Spleen (tissue), 11 donors: Measurements from ENCODE around the gene CES3. TPM values are rescaled to one million over a fixed set of nuclear protein-coding genes. Genes with fewer than 3 reads are reported as not detected.

Experiments used
- DNase-seq: peaks from one replicate; pipeline ENCODE4 v3.0.0-alpha.2; 2020
- H3K27ac ChIP-seq, 8 donors: fragments of 200-600 bp; sonication (generic) in 7 of 8; 1 replicate in 4 of 8; 2 replicates in 4 of 8; pipeline versions ENCODE4 v1.5.0 to v1.8.0; 2016 to 2021; ENCODE audit warnings: inconsistent platforms in 4 of 8, mild to moderate bottlenecking in 4 of 8, moderate library complexity in 1 of 8
- H3K27me3 ChIP-seq, 7 donors: fragments of 200-600 bp; sonication (generic) in 6 of 7; replicated peaks in 1 of 7; 1 replicate in 4 of 7; 2 replicates in 3 of 7; pipeline versions ENCODE4 v1.5.0 to v1.8.0; 2016 to 2021; ENCODE audit warnings: inconsistent platforms in 3 of 7, mild to moderate bottlenecking in 1 of 7
- H3K36me3 ChIP-seq, 6 donors: fragments of 200-600 bp; sonication (generic) in 5 of 6; 1 replicate in 4 of 6; 2 replicates in 2 of 6; pipeline versions ENCODE4 v1.5.0 to v1.8.0; 2016 to 2021; ENCODE audit warnings: inconsistent platforms in 2 of 6
- H3K4me1 ChIP-seq, 6 donors: fragments of 200-600 bp; sonication (generic) in 5 of 6; 1 replicate in 3 of 6; 2 replicates in 3 of 6; pipeline versions ENCODE4 v1.5.0 to v1.8.0; 2016 to 2021; ENCODE audit warnings: inconsistent platforms in 3 of 6
- H3K4me3 ChIP-seq, 8 donors: fragments of 200-600 bp; sonication (generic) in 7 of 8; 1 replicate in 4 of 8; 2 replicates in 4 of 8; pipeline versions ENCODE4 v1.5.0 to v1.8.0; 2016 to 2021; ENCODE audit warnings: inconsistent platforms in 4 of 8, mild to moderate bottlenecking in 4 of 8, moderate library complexity in 2 of 8
- H3K9me3 ChIP-seq, 8 donors: fragments of 200-600 bp; sonication (generic) in 7 of 8; 1 replicate in 4 of 8; 2 replicates in 4 of 8; pipeline versions ENCODE4 v1.5.0 to v1.8.0; 2016 to 2021; ENCODE audit warnings: inconsistent platforms in 4 of 8
- CTCF ChIP-seq, 11 experiments: fragments of 200-600 bp in 7 of 11; fragments of 450-650 bp in 4 of 11; sonication (generic) in 4 of 11; IDR thresholded peaks in 8 of 11; conservative IDR thresholded peaks in 3 of 11; 1 replicate in 7 of 11; 2 replicates in 4 of 11; pipeline versions ENCODE4 v1.4.0 to v1.8.0; 2016 to 2021; ENCODE audit warnings: antibody characterized with exemption in 11 of 11, inconsistent platforms in 4 of 11, mild to moderate bottlenecking in 1 of 11
- POLR2A ChIP-seq, 3 donors: fragments of 450-650 bp; IDR thresholded peaks; one replicate each; pipeline ENCODE4 v1.5.1; 2017; ENCODE audit warnings: antibody characterized with exemption in 3 of 3, mild to moderate bottlenecking in 1 of 3
- POLR2AphosphoS5 ChIP-seq, 3 donors: sonication (generic); formaldehyde crosslinking; IDR thresholded peaks; one replicate each; pipeline ENCODE4 v1.5.1; 2017; ENCODE audit warnings: antibody characterized with exemption in 3 of 3
- WGBS, 5 donors: extraction: QIAGEN DNeasy Blood & Tissue Kit in 3 of 5; methylation state at CpG; one replicate each; pipeline versions ENCODE4 v1.1.5 to v1.1.7; 2013 to 2018; 5-methylcytosine and 5-hydroxymethylcytosine counted together
- intact Hi-C: fragments of 100-400 bp; cut with DNase I; formaldehyde crosslinking; loops from one replicate; pipeline ENCODE4 v1.15.0; 2023; ENCODE audit warnings: low total_unique reads
- polyA plus RNA-seq, 3 donors: library from polyadenylated mRNA; stranded (reverse); fragments of 200-250 nt; gene quantifications; one replicate each; pipeline ENCODE4 v1.2.1, GENCODE V29; 2013
- total RNA-seq, 7 donors: library from RNA; depleted of rRNA in 3 of 7; stranded (reverse); fragments of >200 nt in 3 of 7; fragmentation: NEBNext Ultra II Directional in 4 of 7; extraction: Animal tissue kit (Norgen Biotek cat#: 25700) in 4 of 7; gene quantifications; one replicate each; pipeline versions ENCODE4 v1.1.0 to v1.2.1, GENCODE V29; 2016 to 2021
- donor health status: healthy with polysubstance abuse.
- donor health status: DM: no; HTN: no; CAD: no; lungs with moderate emphysema.
- donor health status: DM: no; HTN: no; CAD: no.
- donor health status: Bipolar disorder and iron deficiency.
- donor health status: healthy.
- donor health status: DM: no; HTN: no; CAD: no.
- donor health status: DM: yes; HTN: yes; CAD: no.

The CES3 gene
- total and polyA plus RNA-seq, 10 donors = 0.23 to 1.3 (median 0.34) TPM; not detected in 1

- no peaks in the 10 kb centered on the region for H3K9me3 ChIP-seq
- DNase-seq = no peak
- 88 to 93% (median 92%) methylated on average over 10 of the region's 10 CpGs for WGBS, 5 donors
- no peak for TF ChIP-seq CTCF (IDR thresholded peaks at IDR 0.05 in 8 of 11, conservative IDR thresholded peaks at IDR 0.05 in 3 of 11)
- no peak for TF ChIP-seq POLR2AphosphoS5 (IDR thresholded peaks at IDR 0.05)
- no peak for TF ChIP-seq POLR2A (IDR thresholded peaks at IDR 0.05)
- H3K36me3 ChIP-seq = peaks cover 0 to 64% (median 44%) of the 10 kb centered on the region in 6 donors
- H3K27me3 ChIP-seq = no peaks in the 10 kb centered on the region
- no peak overlapping the region for H3K4me3 ChIP-seq
- intact Hi-C loops = no loop called here
- peak overlapping the region in 1 of 8 donors; percentile 1 for H3K27ac ChIP-seq
- peaks cover 24 to 56% (median 40%) of the 10 kb centered on the region in 6 donors for H3K4me1 ChIP-seq
Observed at GRCh38 chr16:66937725-66938337, 23.2 kb upstream of the CES3 start.

DNA sequence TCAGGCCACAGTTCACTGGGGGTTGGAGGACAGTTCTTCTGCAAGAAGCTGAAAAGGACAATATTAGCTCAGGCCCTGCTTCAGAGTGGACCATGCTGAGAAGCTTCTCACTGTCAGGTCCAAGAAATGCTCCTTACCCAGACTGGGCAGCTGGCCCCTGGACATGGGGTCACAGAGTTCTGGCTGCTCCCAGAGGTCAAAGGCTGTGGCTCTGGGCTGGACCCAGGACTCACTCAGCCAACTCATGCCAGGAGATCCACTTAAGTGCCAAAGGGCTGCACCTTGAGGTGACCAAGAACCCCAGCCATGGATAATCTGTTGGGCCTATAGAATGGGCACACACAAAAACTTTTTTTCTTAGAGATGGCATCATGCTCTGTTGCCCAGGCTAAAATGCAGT, 21.7 kb upstream of the CES3 start:
- no peaks in the 10 kb centered on the region for H3K27me3 ChIP-seq
- no peaks in the 10 kb centered on the region for H3K9me3 ChIP-seq
- H3K36me3 ChIP-seq = peaks cover 0 to 78% (median 56%) of the 10 kb centered on the region in 6 donors
- TF ChIP-seq POLR2A (IDR thresholded peaks at IDR 0.05) (no peak), CTCF (IDR thresholded peaks at IDR 0.05 in 8 of 11, conservative IDR thresholded peaks at IDR 0.05 in 3 of 11) (no peak), POLR2AphosphoS5 (IDR thresholded peaks at IDR 0.05) (no peak)
- H3K4me3 ChIP-seq = no peak overlapping the region
- peaks cover 16 to 45% (median 31%) of the 10 kb centered on the region in 6 donors for H3K4me1 ChIP-seq
- intact Hi-C loops = no loop called here
- no peak overlapping the region for H3K27ac ChIP-seq
- DNase-seq = no peak

- Histone ChIP-seq H3K27ac (no peak overlapping the region), H3K27me3 (no peaks in the 10 kb centered on the region), H3K9me3 (no peaks in the 10 kb centered on the region), H3K36me3 (peaks cover 0 to 79% (median 56%) of the 10 kb centered on the region in 6 donors), H3K4me3 (no peak overlapping the region), H3K4me1 (peaks cover 15 to 42% (median 28%) of the 10 kb centered on the region in 6 donors)
- TF ChIP-seq CTCF (IDR thresholded peaks at IDR 0.05 in 8 of 11, conservative IDR thresholded peaks at IDR 0.05 in 3 of 11) (no peak), POLR2AphosphoS5 (IDR thresholded peaks at IDR 0.05) (peak in 1 of 3 donors; percentile 14)
- WGBS, 5 donors = 95 to 98% (median 97%) methylated on average over 14 to 16 of the region's 16 CpGs
- intact Hi-C loops = no loop called here
- no peak for DNase-seq
Observed at GRCh38 chr16:66940236-66940635, 20.8 kb upstream of the CES3 start.

DNA sequence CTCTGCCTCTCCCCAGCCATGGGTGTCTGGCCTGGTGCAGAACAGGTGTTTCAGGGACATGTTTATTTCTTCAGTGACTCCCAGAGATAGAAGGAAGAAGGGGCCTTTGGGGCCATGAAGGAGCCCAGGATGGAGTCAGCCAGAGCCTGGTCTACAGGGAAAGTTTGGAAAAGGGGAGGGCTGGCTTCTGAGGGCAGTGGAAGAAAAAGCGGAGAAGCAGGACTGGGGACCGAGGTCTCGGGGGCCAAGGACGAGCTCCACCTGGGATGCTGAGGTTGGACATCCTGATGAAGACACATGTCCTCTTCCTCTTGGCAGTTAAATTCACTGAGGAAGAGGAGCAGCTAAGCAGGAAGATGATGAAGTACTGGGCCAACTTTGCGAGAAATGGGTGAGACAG, 18.1 kb upstream of the CES3 start:
- no peak for TF ChIP-seq POLR2A (IDR thresholded peaks at IDR 0.05)
- no peak for TF ChIP-seq CTCF (IDR thresholded peaks at IDR 0.05 in 8 of 11, conservative IDR thresholded peaks at IDR 0.05 in 3 of 11)
- TF ChIP-seq POLR2AphosphoS5 (IDR thresholded peaks at IDR 0.05) = no peak
- intact Hi-C loops = no loop called here
- H3K4me3 ChIP-seq = no peak overlapping the region
- H3K4me1 ChIP-seq = peaks cover 0 to 23% (median 13%) of the 10 kb centered on the region in 6 donors
- no peaks in the 10 kb centered on the region for H3K9me3 ChIP-seq
- DNase-seq = no peak
- H3K27ac ChIP-seq = no peak overlapping the region
- H3K36me3 ChIP-seq = peaks cover 0 to 65% (median 56%) of the 10 kb centered on the region in 6 donors
- peaks cover 0 to 6% (median 0%) of the 10 kb centered on the region in 7 donors for H3K27me3 ChIP-seq
- WGBS, 5 donors = 78 to 95% (median 89%) methylated on average over 5 of the region's 5 CpGs
